Loucy (cell line): ENCODE measurements around the gene KDM5A.
"Not testable (repeated sequence)": the region's sequence is repeated elsewhere in the genome, so short reads cannot be mapped to it uniquely, and the experiment has no call there.

Experiments used
- H2AFZ ChIP-seq: fragments of 200-600 bp; sonication (generic); 2 replicates; pipeline ENCODE4 v1.6.0; 2016; ENCODE audit warnings: antibody characterized with exemption, mild to moderate bottlenecking, low read length, moderate library complexity
- H3F3A ChIP-seq: fragments of 200-600 bp; 2 replicates; pipeline ENCODE4 v1.6.0; 2016; ENCODE audit warnings: antibody characterized with exemption, low read depth, mild to moderate bottlenecking
- H3K27me3 ChIP-seq: fragments of 200-600 bp; sonication (generic); 2 replicates; pipeline ENCODE4 v1.6.1; 2014; ENCODE audit warnings: low read length, mild to moderate bottlenecking; ENCODE audit not compliant: insufficient read depth, poor library complexity, severe bottlenecking
- H3K36me3 ChIP-seq: fragments of 200-600 bp; sonication (generic); 2 replicates; pipeline ENCODE4 v1.6.1; 2016; ENCODE audit warnings: low read length; ENCODE audit not compliant: insufficient read depth
- H3K4me1 ChIP-seq: fragments of 200-600 bp; sonication (generic); 2 replicates; pipeline ENCODE4 v1.5.1; 2014; ENCODE audit warnings: low read length, mild to moderate bottlenecking; ENCODE audit not compliant: insufficient read depth, poor library complexity, severe bottlenecking
- H3K4me2 ChIP-seq: fragments of 200-600 bp; sonication (generic); 2 replicates; pipeline ENCODE4 v1.6.0; 2014; ENCODE audit warnings: antibody characterized with exemption, low read length, low read depth, mild to moderate bottlenecking; ENCODE audit not compliant: poor library complexity, severe bottlenecking
- H3K4me3 ChIP-seq: fragments of 200-600 bp; sonication (generic); 2 replicates; pipeline ENCODE4 v1.5.1; 2014; ENCODE audit warnings: low read length, mild to moderate bottlenecking, mixed read lengths; ENCODE audit not compliant: poor library complexity, severe bottlenecking
- H3K79me2 ChIP-seq: fragments of 200-600 bp; sonication (generic); 2 replicates; pipeline ENCODE4 v1.6.1; 2014; ENCODE audit warnings: low read length; ENCODE audit not compliant: insufficient read depth
- H3K9ac ChIP-seq: fragments of 200-600 bp; sonication (generic); 2 replicates; pipeline ENCODE4 v1.6.0; 2014; ENCODE audit warnings: mild to moderate bottlenecking, low read depth, low read length, moderate library complexity; ENCODE audit not compliant: poor library complexity, severe bottlenecking
- H3K9me2 ChIP-seq: fragments of 200-600 bp; sonication (generic); replicated peaks from 2 replicates; pipeline ENCODE4 v1.6.1; 2016; ENCODE audit warnings: low read depth, low read length, mixed read lengths
- H3K9me3 ChIP-seq: fragments of 200-600 bp; sonication (generic); 2 replicates; pipeline ENCODE4 v1.6.1; 2014; ENCODE audit warnings: mild to moderate bottlenecking, antibody characterized with exemption, low read length, low read depth; ENCODE audit not compliant: insufficient read depth
- H4K20me1 ChIP-seq: fragments of 200-600 bp; sonication (generic); 2 replicates; pipeline ENCODE4 v1.6.0; 2014; ENCODE audit warnings: antibody characterized with exemption, low read length, mild to moderate bottlenecking; ENCODE audit not compliant: insufficient read depth, poor library complexity, severe bottlenecking
- CTCF ChIP-seq: fragments of 200-600 bp; sonication (generic); conservative IDR thresholded peaks from 2 replicates; pipeline ENCODE4 v1.5.1; 2014; ENCODE audit warnings: mild to moderate bottlenecking, antibody characterized with exemption, low read length
- EZH2phosphoT487 ChIP-seq: fragments of 200-600 bp; IDR thresholded peaks from 2 replicates; pipeline ENCODE4 v1.6.1; 2018; ENCODE audit warnings: antibody characterized with exemption, mild to moderate bottlenecking, moderate library complexity, borderline replicate concordance

The KDM5A gene

GRCh38 chr12:307406-307805 lies 81.7 kb downstream of the KDM5A start:
- H3K9ac ChIP-seq = no peak overlapping the region
- H3K79me2 ChIP-seq = peaks cover 15% of the 10 kb centered on the region; the same call in 1 of the 2 replicates
- no peak for TF ChIP-seq CTCF
- no peak for TF ChIP-seq EZH2phosphoT487
- peaks cover 25% of the 10 kb centered on the region for H3K4me1 ChIP-seq
- peaks cover 88% of the 10 kb centered on the region for H3K36me3 ChIP-seq
- H3K4me3 ChIP-seq = no peak overlapping the region
- no peaks in the 10 kb centered on the region; the same call in 1 of the 2 replicates for H3F3A ChIP-seq
- no peaks in the 10 kb centered on the region for H3K9me2 ChIP-seq
- no peaks in the 10 kb centered on the region for H3K27me3 ChIP-seq
- no peaks in the 10 kb centered on the region for H4K20me1 ChIP-seq
- no peak overlapping the region for H2AFZ ChIP-seq
- H3K9me3 ChIP-seq = no peaks in the 10 kb centered on the region
- no peak overlapping the region for H3K4me2 ChIP-seq

GRCh38 chr12:304805-305204 lies 84.3 kb downstream of the KDM5A start:
- Histone ChIP-seq H3F3A (no peaks in the 10 kb centered on the region; the same call in 1 of the 2 replicates), H3K9me3 (no peaks in the 10 kb centered on the region), H3K4me3 (no peak overlapping the region), H3K9me2 (no peaks in the 10 kb centered on the region), H3K36me3 (peaks cover 62% of the 10 kb centered on the region), H3K9ac (no peak overlapping the region), H3K27me3 (no peaks in the 10 kb centered on the region), H2AFZ (no peak overlapping the region), H3K4me2 (no peak overlapping the region), H3K79me2 (peaks cover 36% of the 10 kb centered on the region), H3K4me1 (peaks cover 33% of the 10 kb centered on the region), H4K20me1 (no peaks in the 10 kb centered on the region)
- TF ChIP-seq CTCF = no peak
- TF ChIP-seq EZH2phosphoT487 = no peak

GRCh38 chr12:302766-303165 lies 86.4 kb downstream of the KDM5A start:
- not testable (repeated sequence) for H3F3A ChIP-seq, H3K9me3 ChIP-seq, H2AFZ ChIP-seq, H3K9ac ChIP-seq, H3K27me3 ChIP-seq, H3K9me2 ChIP-seq, H4K20me1 ChIP-seq
- H3K79me2 ChIP-seq = peaks cover 57% of the 10 kb centered on the region
- peaks cover 57% of the 10 kb centered on the region for H3K36me3 ChIP-seq
- peaks cover 37% of the 10 kb centered on the region for H3K4me1 ChIP-seq
- peak overlapping the region; percentile 71 for H3K4me2 ChIP-seq
- peak overlapping the region; percentile 58 for H3K4me3 ChIP-seq

GRCh38 chr12:300166-300565 lies 89.0 kb downstream of the KDM5A start:
- not testable (repeated sequence) for H3K4me2 ChIP-seq, H2AFZ ChIP-seq, H3K9ac ChIP-seq, H3K27me3 ChIP-seq, H3F3A ChIP-seq, H3K9me2 ChIP-seq, H3K9me3 ChIP-seq, H3K4me3 ChIP-seq, H4K20me1 ChIP-seq
- peaks cover 70% of the 10 kb centered on the region for H3K79me2 ChIP-seq
- H3K36me3 ChIP-seq = peaks cover 57% of the 10 kb centered on the region
- H3K4me1 ChIP-seq = peaks cover 37% of the 10 kb centered on the region

- H3K4me2 ChIP-seq, H3F3A ChIP-seq, H2AFZ ChIP-seq, H3K4me3 ChIP-seq, H3K9me2 ChIP-seq, H3K9ac ChIP-seq, H3K27me3 ChIP-seq, H3K9me3 ChIP-seq, H4K20me1 ChIP-seq: not testable (repeated sequence)
- Histone ChIP-seq H3K4me1 (peaks cover 32% of the 10 kb centered on the region), H3K79me2 (peaks cover 66% of the 10 kb centered on the region), H3K36me3 (peaks cover 58% of the 10 kb centered on the region)
Measured at GRCh38 chr12:299511-299910, 89.6 kb downstream of the KDM5A start.

GRCh38 chr12:298059-298458 lies 91.1 kb downstream of the KDM5A start:
- H3F3A ChIP-seq, H4K20me1 ChIP-seq, H2AFZ ChIP-seq, H3K9me3 ChIP-seq, H3K9ac ChIP-seq, H3K9me2 ChIP-seq, H3K27me3 ChIP-seq, H3K4me2 ChIP-seq, H3K4me3 ChIP-seq: not testable (repeated sequence)
- Histone ChIP-seq H3K79me2 (peaks cover 55% of the 10 kb centered on the region), H3K36me3 (peaks cover 62% of the 10 kb centered on the region), H3K4me1 (peaks cover 18% of the 10 kb centered on the region)
